Measurements from ENCODE around the gene PECR. TPM values are rescaled to one million over a fixed set of nuclear protein-coding genes. Genes with fewer than 3 reads are reported as not detected.

The PECR gene
- total and polyA plus RNA-seq, 2 of the 13 experiments (the other 11 are each of a cell fraction or from before 2014, with no cell fraction given), result 151 to 153 TPM

- TF ChIP-seq ZNF646 (CRISPR knock-in tag; IDR thresholded peaks at IDR 0.05), result no peak
- TF ChIP-seq FOSL2 (CRISPR knock-in tag; IDR thresholded peaks at IDR 0.05), result peak; percentile 40
- TF ChIP-seq SRSF1 (optimal IDR thresholded peaks at IDR 0.05; ENCODE audit: low read depth, low read length), result no peak
- no peak for TF ChIP-seq ZNF768 (CRISPR knock-in tag; IDR thresholded peaks at IDR 0.05)
- TF ChIP-seq ATF5 (CRISPR knock-in tag; IDR thresholded peaks at IDR 0.05; ENCODE audit: low read depth), result no peak
- peak; percentile 59; the same call in 1 of the 2 replicates for TF ChIP-seq NCOR1 (IDR thresholded peaks at IDR 0.05; ENCODE audit: borderline replicate concordance, low read length)
- TF ChIP-seq RFX5 (IDR thresholded peaks at IDR 0.05; ENCODE audit: low read depth, low read length), result no peak
- no peak for TF ChIP-seq MLX (CRISPR knock-in tag; IDR thresholded peaks at IDR 0.05)
- no peak for TF ChIP-seq JDP2 (CRISPR knock-in tag; IDR thresholded peaks at IDR 0.05; ENCODE audit: borderline replicate concordance)
- no peak for TF ChIP-seq NFE2 (CRISPR knock-in tag; IDR thresholded peaks at IDR 0.05)
- no peak for TF ChIP-seq ZNF720 (CRISPR knock-in tag; IDR thresholded peaks at IDR 0.05)
- peak; percentile 38 for TF ChIP-seq XRCC5 (optimal IDR thresholded peaks at IDR 0.05; ENCODE audit: low read length)
- TF ChIP-seq BRCA1 (CRISPR knock-in tag; IDR thresholded peaks at IDR 0.05), result no peak
- peak; percentile 39; the same call in 1 of the 2 replicates for TF ChIP-seq HNF4A (CRISPR knock-in tag; IDR thresholded peaks at IDR 0.05)
- no peak for TF ChIP-seq E2F2 (CRISPR knock-in tag; IDR thresholded peaks at IDR 0.05; ENCODE audit: borderline replicate concordance)
- TF ChIP-seq ZKSCAN8 (CRISPR knock-in tag; IDR thresholded peaks at IDR 0.05; ENCODE audit: borderline replicate concordance), result no peak
- TF ChIP-seq ZNF333 (CRISPR knock-in tag; IDR thresholded peaks at IDR 0.05; ENCODE audit: borderline replicate concordance), result no peak
- no peak; the same call in 1 of the 2 replicates for TF ChIP-seq JUNB (CRISPR knock-in tag; IDR thresholded peaks at IDR 0.05; ENCODE audit: borderline replicate concordance)
- TF ChIP-seq ZNF101 (CRISPR knock-in tag; IDR thresholded peaks at IDR 0.05; ENCODE audit: borderline replicate concordance, low read depth), result no peak
These were observed 69.3 kb downstream of the PECR start (continued) for GRCh38 chr2:216012133-216012829.
